Naive B cell (primary cell): Measurements from ENCODE around the gene RHOF. TPM values are rescaled to one million over a fixed set of nuclear protein-coding genes. Genes with fewer than 3 reads are reported as not detected.
A peak's percentile ranks its signal among the peaks of the same experiment; 100 is the strongest.

Experiments
- ATAC-seq, 2 donors: fragments of 150-1000 bp; cut with Tn5 transposase; 2 replicates each; pipeline ENCODE4 v1.10.0; 2021; ENCODE audit warnings: low read depth in 2 of 2, mild to moderate bottlenecking in 2 of 2, moderate library complexity in 2 of 2
- DNase-seq: peaks from one replicate; pipeline ENCODE4 v3.0.0; 2022
- H3K27ac Mint-ChIP-seq, 6 donors: one replicate each; pipeline ENCODE4 v1.8.0; 2020 to 2022; ENCODE audit warnings: mild to moderate bottlenecking in 6 of 6, mixed read lengths in 6 of 6, moderate library complexity in 5 of 6, inconsistent platforms in 2 of 6
- H3K27me3 Mint-ChIP-seq, 3 donors: one replicate each; pipeline ENCODE4 v1.8.0; 2021 to 2022; ENCODE audit warnings: mixed read lengths in 3 of 3, mild to moderate bottlenecking in 1 of 3
- H3K36me3 Mint-ChIP-seq, 2 donors: one replicate each; pipeline ENCODE4 v1.8.0; 2020 to 2022; ENCODE audit warnings: mixed read lengths in 2 of 2, inconsistent platforms in 1 of 2, mild to moderate bottlenecking in 1 of 2
- H3K4me1 Mint-ChIP-seq, 3 donors: one replicate each; pipeline ENCODE4 v1.8.0; 2020 to 2022; ENCODE audit warnings: mixed read lengths in 3 of 3, inconsistent platforms in 1 of 3, mild to moderate bottlenecking in 1 of 3, moderate library complexity in 1 of 3
- H3K4me3 Mint-ChIP-seq, 8 donors: one replicate each; pipeline ENCODE4 v1.8.0; 2020 to 2022; ENCODE audit warnings: mild to moderate bottlenecking in 8 of 8, mixed read lengths in 8 of 8, moderate library complexity in 8 of 8, inconsistent platforms in 2 of 8
- H3K9me3 Mint-ChIP-seq, 7 donors: one replicate each; pipeline ENCODE4 v1.8.0; 2020 to 2022; ENCODE audit warnings: mixed read lengths in 7 of 7, mild to moderate bottlenecking in 5 of 7, inconsistent platforms in 2 of 7, moderate library complexity in 1 of 7
- polyA plus RNA-seq, 6 donors: library from polyadenylated mRNA; unstranded; fragments of 300-500 nt; fragmentation: Illumina TruSeq; gene quantifications; one replicate each; pipeline ENCODE4 v1.2.3, GENCODE V29; 2021; ENCODE audit warnings: low read depth in 6 of 6

Gene RHOF
- polyA plus RNA-seq, 6 donors from 2014 or later: 40.2 to 63.9 (median 50.2) TPM

- H3K27me3 Mint-ChIP-seq: no peaks in the 10 kb centered on the region
- no peak for DNase-seq
- H3K36me3 Mint-ChIP-seq: peaks cover 0 to 16% of the 10 kb centered on the region in 2 donors
- no peak overlapping the region for H3K27ac Mint-ChIP-seq
- ATAC-seq: no peak
- no peaks in the 10 kb centered on the region for H3K9me3 Mint-ChIP-seq
- no peak overlapping the region for H3K4me3 Mint-ChIP-seq
- H3K4me1 Mint-ChIP-seq: peaks cover 31 to 36% (median 34%) of the 10 kb centered on the region in 3 donors
Measured at GRCh38 chr12:121814429-121815119, 21.1 kb upstream of the RHOF start.

DNA sequence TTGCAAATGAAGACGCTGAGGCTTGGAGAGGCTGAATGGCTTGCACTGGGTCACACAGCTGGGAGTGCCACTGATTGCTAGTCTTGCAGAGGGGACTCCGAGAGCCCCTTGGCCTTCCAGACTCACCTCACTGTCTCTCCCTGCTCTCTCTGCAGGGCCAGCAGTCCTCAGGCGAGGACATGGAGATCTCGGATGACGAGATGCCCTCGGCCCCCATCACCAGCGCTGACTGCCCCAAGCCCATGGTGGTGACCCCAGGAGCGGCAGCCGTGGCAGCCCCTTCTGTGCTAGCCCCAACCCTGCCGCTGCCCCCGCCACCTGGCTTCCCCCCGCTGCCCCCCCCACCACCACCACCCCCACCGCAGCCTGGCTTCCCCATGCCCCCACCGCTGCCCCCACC, 20.5 kb upstream of the RHOF start:
- no peaks in the 10 kb centered on the region for H3K9me3 Mint-ChIP-seq
- H3K27me3 Mint-ChIP-seq: no peaks in the 10 kb centered on the region
- ATAC-seq (no peak), DNase-seq (no peak)
- H3K4me3 Mint-ChIP-seq: peak overlapping the region in 1 of 8 donors; percentile 57
- no peak overlapping the region for H3K27ac Mint-ChIP-seq
- peaks cover 0 to 14% of the 10 kb centered on the region in 2 donors for H3K36me3 Mint-ChIP-seq
- peaks cover 27 to 41% (median 33%) of the 10 kb centered on the region in 3 donors for H3K4me1 Mint-ChIP-seq

DNA sequence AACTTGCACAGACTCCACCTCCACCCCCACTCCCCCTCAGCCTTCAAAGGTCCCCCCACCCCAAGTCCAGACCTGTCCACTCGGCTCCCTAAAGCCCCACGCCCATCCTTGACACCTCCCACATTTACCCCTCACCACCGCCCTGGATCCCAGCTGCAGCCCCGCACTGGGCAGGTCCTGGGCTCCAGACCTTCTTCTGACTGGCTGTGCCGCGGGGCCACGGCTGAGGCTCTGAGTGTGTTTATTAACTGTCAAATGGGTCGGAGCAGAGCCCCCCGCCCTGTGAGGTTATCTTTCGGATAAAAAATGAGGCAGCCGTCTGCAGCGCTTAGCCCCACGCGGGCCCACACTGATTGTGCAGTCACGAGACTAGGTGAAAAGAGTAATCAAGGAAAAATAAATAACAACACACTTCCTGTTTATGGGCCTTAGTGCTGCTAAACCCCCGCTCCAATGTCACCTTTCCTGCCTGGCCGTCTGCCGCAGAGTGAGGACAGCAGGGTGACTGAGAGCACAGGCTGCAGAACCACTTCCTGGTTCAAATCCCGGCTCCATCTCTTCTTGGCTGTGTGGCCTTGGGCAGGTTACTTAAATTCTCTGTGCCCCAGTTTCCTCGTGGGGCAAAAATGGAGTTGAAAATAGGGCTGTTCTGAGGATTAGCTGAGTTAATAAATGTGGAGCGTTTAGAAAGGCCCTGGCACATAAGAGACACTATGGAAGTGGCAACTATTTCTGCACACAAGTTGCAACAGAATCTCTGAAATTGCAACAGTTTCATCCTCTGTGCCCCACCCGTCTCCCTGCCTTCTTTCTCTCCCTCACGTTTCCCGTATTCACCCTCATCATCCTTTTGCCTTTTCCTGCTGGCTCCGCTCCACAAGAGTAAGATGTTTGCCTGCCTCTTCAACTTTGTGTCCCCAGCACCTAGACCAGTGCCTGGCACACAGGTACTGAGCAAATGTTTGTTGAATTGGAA, 19.7 kb upstream of the RHOF start:
- Mint-ChIP-seq H3K4me3 (peak overlapping the region; percentile 57 to 79 (median 68)), H3K9me3 (no peaks in the 10 kb centered on the region), H3K4me1 (peaks cover 33 to 48% (median 35%) of the 10 kb centered on the region in 3 donors), H3K36me3 (peaks cover 0 to 14% of the 10 kb centered on the region in 2 donors), H3K27ac (peak overlapping the region in 4 of 6 donors; percentile 20 to 91 (median 46)), H3K27me3 (no peaks in the 10 kb centered on the region)
- no peak for ATAC-seq
- no peak for DNase-seq

- Mint-ChIP-seq H3K27me3 (no peaks in the 10 kb centered on the region), H3K4me3 (peak overlapping the region; percentile 33 to 81 (median 69)), H3K4me1 (peaks cover 40 to 56% (median 40%) of the 10 kb centered on the region in 3 donors), H3K9me3 (no peaks in the 10 kb centered on the region), H3K27ac (peak overlapping the region in 4 of 6 donors; percentile 20 to 91 (median 62)), H3K36me3 (peaks cover 0 to 14% of the 10 kb centered on the region in 2 donors)
- no peak for DNase-seq
- peak in 1 of 2 donors; percentile 6 for ATAC-seq
Measured at GRCh38 chr12:121812320-121812871, 18.9 kb upstream of the RHOF start.

GRCh38 chr12:121811434-121812319, 18.2 kb upstream of the RHOF start:
- Mint-ChIP-seq H3K4me3 (peak overlapping the region; percentile 63 to 86 (median 80)), H3K27ac (peak overlapping the region in 4 of 6 donors; percentile 75 to 92 (median 84)), H3K4me1 (peaks cover 44 to 63% (median 46%) of the 10 kb centered on the region in 3 donors), H3K27me3 (no peaks in the 10 kb centered on the region), H3K36me3 (peaks cover 0 to 12% of the 10 kb centered on the region in 2 donors), H3K9me3 (no peaks in the 10 kb centered on the region)
- DNase-seq (peak; percentile 71), ATAC-seq (peak; percentile 75 to 76)

- H3K9me3 Mint-ChIP-seq: no peaks in the 10 kb centered on the region
- no peak for ATAC-seq
Measured at GRCh38 chr12:121810833-121811433, 17.4 kb upstream of the RHOF start.

DNA sequence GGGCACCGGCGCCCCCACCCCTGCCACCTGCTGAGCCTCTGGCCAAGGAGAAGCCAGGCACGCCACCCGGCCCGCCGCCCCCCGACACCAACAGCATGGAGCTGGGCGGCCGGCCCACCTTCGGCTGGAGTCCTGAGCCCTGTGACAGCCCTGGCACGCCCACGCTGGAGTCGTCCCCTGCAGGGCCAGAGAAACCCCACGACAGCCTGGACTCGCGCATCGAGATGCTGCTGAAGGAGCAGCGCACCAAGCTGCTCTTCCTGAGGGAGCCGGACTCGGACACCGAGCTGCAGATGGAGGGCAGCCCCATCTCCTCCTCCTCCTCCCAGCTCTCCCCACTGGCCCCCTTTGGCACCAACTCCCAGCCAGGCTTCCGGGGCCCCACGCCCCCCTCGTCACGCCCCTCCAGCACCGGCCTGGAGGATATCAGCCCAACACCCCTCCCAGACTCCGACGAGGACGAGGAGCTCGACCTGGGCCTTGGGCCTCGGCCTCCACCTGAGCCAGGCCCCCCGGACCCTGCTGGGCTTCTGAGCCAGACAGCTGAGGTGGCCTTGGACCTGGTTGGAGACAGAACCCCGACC, 16.8 kb upstream of the RHOF start:
- no peak for DNase-seq
- no peak overlapping the region for H3K27ac Mint-ChIP-seq

More at GRCh38 chr12:121810833-121811433, 17.4 kb upstream of the RHOF start:
- Mint-ChIP-seq H3K4me3 (peak overlapping the region; percentile 45 to 83 (median 76)), H3K4me1 (peaks cover 45 to 70% (median 53%) of the 10 kb centered on the region in 3 donors), H3K27me3 (no peaks in the 10 kb centered on the region), H3K36me3 (peaks cover 4 to 13% of the 10 kb centered on the region in 2 donors), H3K27ac (peak overlapping the region in 4 of 6 donors; percentile 16 to 95 (median 83))
- no peak for DNase-seq

DNA sequence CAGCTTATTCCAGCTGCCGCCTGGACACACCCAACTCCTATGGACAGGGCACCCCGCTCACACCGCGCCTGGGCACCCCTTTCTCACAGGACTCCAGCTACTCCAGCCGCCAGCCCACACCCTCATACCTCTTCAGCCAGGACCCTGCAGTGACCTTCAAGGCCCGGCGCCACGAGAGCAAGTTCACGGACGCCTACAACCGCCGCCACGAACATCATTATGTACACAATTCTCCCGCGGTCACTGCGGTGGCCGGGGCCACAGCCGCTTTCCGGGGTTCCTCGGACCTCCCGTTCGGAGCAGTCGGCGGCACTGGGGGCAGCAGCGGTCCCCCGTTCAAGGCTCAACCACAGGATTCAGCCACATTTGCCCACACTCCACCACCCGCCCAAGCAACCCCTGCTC, 16.2 kb upstream of the RHOF start:
- no peaks in the 10 kb centered on the region for H3K9me3 Mint-ChIP-seq
- no peaks in the 10 kb centered on the region for H3K27me3 Mint-ChIP-seq
- H3K36me3 Mint-ChIP-seq: peaks cover 4 to 13% of the 10 kb centered on the region in 2 donors
- no peak for DNase-seq
- peak overlapping the region in 1 of 6 donors; percentile 82 for H3K27ac Mint-ChIP-seq
- peak overlapping the region in 1 of 8 donors; percentile 33 for H3K4me3 Mint-ChIP-seq
- peaks cover 49 to 77% (median 59%) of the 10 kb centered on the region in 3 donors for H3K4me1 Mint-ChIP-seq
- no peak for ATAC-seq

More for the DNA sequence above, 16.8 kb upstream of the RHOF start:
- Mint-ChIP-seq H3K27me3 (no peaks in the 10 kb centered on the region), H3K4me3 (no peak overlapping the region), H3K36me3 (peaks cover 4 to 13% of the 10 kb centered on the region in 2 donors), H3K4me1 (peaks cover 49 to 74% (median 59%) of the 10 kb centered on the region in 3 donors), H3K9me3 (no peaks in the 10 kb centered on the region)
- ATAC-seq: no peak

DNA sequence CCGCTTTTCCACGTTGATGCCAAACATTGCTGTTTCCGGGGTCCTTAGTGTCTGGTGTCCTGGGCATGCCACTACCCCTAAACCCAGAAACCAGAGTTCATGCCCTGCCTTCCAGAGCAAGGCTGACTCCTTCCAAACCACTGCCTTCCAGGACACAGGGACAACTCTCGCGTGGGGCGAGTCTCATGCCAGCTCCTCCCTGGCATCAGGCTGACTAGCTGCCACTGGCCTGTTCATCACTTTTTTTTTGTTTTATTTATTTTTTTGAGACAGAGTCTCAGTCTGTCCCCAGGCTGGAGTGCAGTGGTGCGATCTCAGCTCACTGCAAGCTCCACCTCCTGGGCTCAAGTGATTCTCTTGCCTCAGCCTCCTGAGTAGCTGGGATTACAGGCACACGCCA, 15.1 kb upstream of the RHOF start:
- Mint-ChIP-seq H3K9me3 (no peaks in the 10 kb centered on the region), H3K27me3 (no peaks in the 10 kb centered on the region), H3K36me3 (peaks cover 4 to 13% of the 10 kb centered on the region in 2 donors), H3K4me1 (peaks cover 47 to 75% (median 59%) of the 10 kb centered on the region in 3 donors), H3K4me3 (peak overlapping the region in 6 of 8 donors; percentile 15 to 93 (median 38)), H3K27ac (peak overlapping the region in 4 of 6 donors; percentile 10 to 98 (median 61))
- ATAC-seq: no peak
- DNase-seq: no peak

DNA sequence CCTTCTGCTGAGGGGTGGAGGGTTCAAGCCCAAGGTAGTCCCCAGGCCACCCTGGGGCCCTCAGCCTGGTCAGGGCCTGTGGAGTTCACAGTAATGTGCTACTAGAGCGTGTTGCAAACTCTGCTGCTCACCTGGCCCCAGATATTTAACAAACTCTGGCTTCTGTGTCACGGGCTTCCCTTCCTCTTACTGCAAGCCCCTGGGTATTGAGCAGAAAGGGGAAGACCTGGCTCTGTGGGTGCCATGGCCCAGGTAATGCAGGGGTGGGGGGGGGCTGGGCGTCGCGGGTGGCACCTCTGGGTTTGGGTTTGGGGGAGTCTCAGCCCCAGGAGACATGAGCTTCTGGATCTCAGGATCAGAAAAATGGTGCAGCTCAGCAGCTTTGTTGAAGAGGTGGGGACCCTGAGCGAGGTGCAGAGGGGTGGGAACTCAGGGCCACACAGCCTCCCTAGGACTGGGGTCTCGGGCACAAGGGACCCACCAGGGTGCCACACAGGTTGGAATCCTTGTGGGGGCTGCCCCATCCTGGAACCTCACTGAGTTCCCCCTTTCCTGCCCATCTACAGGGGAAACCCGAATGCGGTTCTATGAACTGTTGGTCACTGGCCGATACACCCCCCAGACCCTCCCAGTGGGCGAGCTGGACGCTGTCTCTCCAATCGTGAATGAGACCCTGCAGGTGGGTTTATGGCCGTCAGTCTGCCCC, 14.3 kb upstream of the RHOF start:
- DNase-seq (peak; percentile 53), ATAC-seq (peak; percentile 9 to 16)
- H3K36me3 Mint-ChIP-seq: peaks cover 4 to 13% of the 10 kb centered on the region in 2 donors
- H3K27me3 Mint-ChIP-seq: no peaks in the 10 kb centered on the region
- H3K27ac Mint-ChIP-seq: peak overlapping the region in 5 of 6 donors; percentile 28 to 98 (median 90)
- H3K9me3 Mint-ChIP-seq: no peaks in the 10 kb centered on the region
- H3K4me1 Mint-ChIP-seq: peaks cover 44 to 66% (median 58%) of the 10 kb centered on the region in 3 donors
- peak overlapping the region; percentile 66 to 93 (median 76) for H3K4me3 Mint-ChIP-seq
